ENCODE results near the gene TMEFF1.

TMEFF1 gene

DNA sequence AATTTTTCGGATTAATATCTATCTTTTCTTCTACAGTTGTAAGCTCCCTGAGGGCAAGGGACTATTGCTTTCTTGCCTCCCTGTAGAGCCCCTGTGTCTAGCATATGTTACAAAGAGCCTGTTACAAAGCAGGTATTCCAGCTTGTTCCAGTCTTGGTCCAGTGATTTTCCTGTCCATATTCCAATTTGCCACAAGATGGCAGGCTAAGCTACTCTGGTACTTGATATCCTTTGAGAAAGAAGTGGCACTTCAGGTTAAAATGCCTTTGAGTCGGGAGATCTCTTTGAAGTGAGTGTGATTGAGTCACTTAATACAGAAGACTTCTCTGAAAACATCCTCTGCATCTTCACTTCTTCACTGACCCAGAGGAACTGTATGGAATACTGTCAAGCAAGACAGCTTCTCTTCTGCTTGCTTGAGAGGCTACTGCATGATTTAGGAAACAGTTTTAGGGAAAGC is 129.4 kb downstream of the TMEFF1 start:
- CTCF ChIA-PET, result interaction anchor here (0.6 to 1.9 kb wide), 11 partner anchors 8 to 1111 kb away, joined by 3 to 19 read pairs (median 4); no protein-coding TSS in a partner anchor
- peak; percentile 56 for DNase-seq (ENCODE audit: extremely low spot score)
- POLR2A ChIA-PET, result no interaction called here
- TF ChIP-seq BHLHE40 (IDR thresholded peaks at IDR 0.05; ENCODE audit: borderline replicate concordance) (no peak), FOXK2 (IDR thresholded peaks at IDR 0.05) (no peak), ZNF384 (IDR thresholded peaks at IDR 0.05) (no peak), LEF1 (IDR thresholded peaks at IDR 0.05; ENCODE audit: borderline replicate concordance) (no peak), FOXA1 (IDR thresholded peaks at IDR 0.05) (no peak), SP1 (IDR thresholded peaks at IDR 0.05) (no peak), FOXM1 (IDR thresholded peaks at IDR 0.05; ENCODE audit: borderline replicate concordance) (no peak), ELF4 (IDR thresholded peaks at IDR 0.05) (no peak), L3MBTL2 (conservative IDR thresholded peaks at IDR 0.05) (no peak), CTBP1 (IDR thresholded peaks at IDR 0.05; ENCODE audit: borderline replicate concordance) (no peak), HDGF (IDR thresholded peaks at IDR 0.05; ENCODE audit: borderline replicate concordance) (no peak), ARNT (IDR thresholded peaks at IDR 0.05) (no peak), SUZ12 (IDR thresholded peaks at IDR 0.05) (no peak), NFRKB (IDR thresholded peaks at IDR 0.05) (no peak), TARDBP (IDR thresholded peaks at IDR 0.05) (no peak)
- TF ChIP-seq, protein P1, sequence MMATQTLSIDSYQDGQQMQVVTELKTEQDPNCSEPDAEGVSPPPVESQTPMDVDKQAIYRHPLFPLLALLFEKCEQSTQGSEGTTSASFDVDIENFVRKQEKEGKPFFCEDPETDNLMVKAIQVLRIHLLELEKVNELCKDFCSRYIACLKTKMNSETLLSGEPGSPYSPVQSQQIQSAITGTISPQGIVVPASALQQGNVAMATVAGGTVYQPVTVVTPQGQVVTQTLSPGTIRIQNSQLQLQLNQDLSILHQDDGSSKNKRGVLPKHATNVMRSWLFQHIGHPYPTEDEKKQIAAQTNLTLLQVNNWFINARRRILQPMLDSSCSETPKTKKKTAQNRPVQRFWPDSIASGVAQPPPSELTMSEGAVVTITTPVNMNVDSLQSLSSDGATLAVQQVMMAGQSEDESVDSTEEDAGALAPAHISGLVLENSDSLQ (IDR thresholded peaks at IDR 0.05), result no peak

GRCh38 chr9:100605405-100605804 is 132.5 kb downstream of the TMEFF1 start:
- ChIA-PET CTCF (no interaction called here), POLR2A (no interaction called here)

GRCh38 chr9:100619194-100619593 is 146.2 kb downstream of the TMEFF1 start:
- DNase-seq (ENCODE audit: extremely low spot score), result no peak
- ChIA-PET CTCF (no interaction called here), POLR2A (no interaction called here)
- TF ChIP-seq FOXA1 (IDR thresholded peaks at IDR 0.05), result no peak
- no peak for TF ChIP-seq FOXM1 (IDR thresholded peaks at IDR 0.05; ENCODE audit: borderline replicate concordance)
- TF ChIP-seq LEF1 (IDR thresholded peaks at IDR 0.05; ENCODE audit: borderline replicate concordance), result no peak
- TF ChIP-seq ELF4 (IDR thresholded peaks at IDR 0.05), result no peak
- TF ChIP-seq TARDBP (IDR thresholded peaks at IDR 0.05), result no peak
- no peak for TF ChIP-seq ARNT (IDR thresholded peaks at IDR 0.05)
- no peak for TF ChIP-seq NFRKB (IDR thresholded peaks at IDR 0.05)

More at GRCh38 chr9:100605405-100605804, 132.5 kb downstream of the TMEFF1 start:
- TF ChIP-seq ARNT (IDR thresholded peaks at IDR 0.05), result no peak
- no peak for TF ChIP-seq CTBP1 (IDR thresholded peaks at IDR 0.05; ENCODE audit: borderline replicate concordance)
- no peak for TF ChIP-seq SUZ12 (IDR thresholded peaks at IDR 0.05)
- TF ChIP-seq ZNF384 (IDR thresholded peaks at IDR 0.05), result no peak
- TF ChIP-seq FOXK2 (IDR thresholded peaks at IDR 0.05), result no peak
- TF ChIP-seq BHLHE40 (IDR thresholded peaks at IDR 0.05; ENCODE audit: borderline replicate concordance), result no peak
- TF ChIP-seq SP1 (IDR thresholded peaks at IDR 0.05), result no peak
- no peak for TF ChIP-seq HDGF (IDR thresholded peaks at IDR 0.05; ENCODE audit: borderline replicate concordance)
- TF ChIP-seq ELF4 (IDR thresholded peaks at IDR 0.05), result no peak
- TF ChIP-seq L3MBTL2 (conservative IDR thresholded peaks at IDR 0.05), result no peak
- no peak for TF ChIP-seq FOXM1 (IDR thresholded peaks at IDR 0.05; ENCODE audit: borderline replicate concordance)
- TF ChIP-seq TARDBP (IDR thresholded peaks at IDR 0.05), result no peak
- no peak for TF ChIP-seq NFRKB (IDR thresholded peaks at IDR 0.05)
- TF ChIP-seq FOXA1 (IDR thresholded peaks at IDR 0.05), result no peak
- DNase-seq (ENCODE audit: extremely low spot score), result no peak

- no peak for DNase-seq (ENCODE audit: extremely low spot score)
- ChIA-PET POLR2A (no interaction called here), CTCF (interaction anchor here (1.6 kb wide), 1 partner anchor 17 kb away, joined by 6 read pairs; no protein-coding TSS in a partner anchor)
- TF ChIP-seq ARNT (IDR thresholded peaks at IDR 0.05) (no peak), FOXK2 (IDR thresholded peaks at IDR 0.05) (no peak), CTBP1 (IDR thresholded peaks at IDR 0.05; ENCODE audit: borderline replicate concordance) (no peak), HDGF (IDR thresholded peaks at IDR 0.05; ENCODE audit: borderline replicate concordance) (no peak), FOXM1 (IDR thresholded peaks at IDR 0.05; ENCODE audit: borderline replicate concordance) (no peak), LEF1 (IDR thresholded peaks at IDR 0.05; ENCODE audit: borderline replicate concordance) (no peak), BHLHE40 (IDR thresholded peaks at IDR 0.05; ENCODE audit: borderline replicate concordance) (no peak)
Measured at GRCh38 chr9:100619665-100620064, 146.7 kb downstream of the TMEFF1 start.

GRCh38 chr9:100623969-100624368 is 151.0 kb downstream of the TMEFF1 start:
- no peak for DNase-seq (ENCODE audit: extremely low spot score)
- POLR2A ChIA-PET, result no interaction called here
- CTCF ChIA-PET, result no interaction called here
- TF ChIP-seq FOXK2 (IDR thresholded peaks at IDR 0.05) (no peak), SP1 (IDR thresholded peaks at IDR 0.05) (no peak), SUZ12 (IDR thresholded peaks at IDR 0.05) (no peak), FOXM1 (IDR thresholded peaks at IDR 0.05; ENCODE audit: borderline replicate concordance) (no peak), ELF4 (IDR thresholded peaks at IDR 0.05) (no peak), ZNF384 (IDR thresholded peaks at IDR 0.05) (no peak), TARDBP (IDR thresholded peaks at IDR 0.05) (no peak), FOXA1 (IDR thresholded peaks at IDR 0.05) (no peak), ARNT (IDR thresholded peaks at IDR 0.05) (no peak), HDGF (IDR thresholded peaks at IDR 0.05; ENCODE audit: borderline replicate concordance) (no peak), L3MBTL2 (conservative IDR thresholded peaks at IDR 0.05) (no peak), CTBP1 (IDR thresholded peaks at IDR 0.05; ENCODE audit: borderline replicate concordance) (no peak), BHLHE40 (IDR thresholded peaks at IDR 0.05; ENCODE audit: borderline replicate concordance) (no peak), LEF1 (IDR thresholded peaks at IDR 0.05; ENCODE audit: borderline replicate concordance) (no peak), NFRKB (IDR thresholded peaks at IDR 0.05) (no peak)
- TF ChIP-seq, protein P1 (IDR thresholded peaks at IDR 0.05), result no peak

- CTCF ChIA-PET, result no interaction called here
- POLR2A ChIA-PET, result no interaction called here
- no peak for DNase-seq (ENCODE audit: extremely low spot score)
- TF ChIP-seq FOXA1 (IDR thresholded peaks at IDR 0.05) (no peak), L3MBTL2 (conservative IDR thresholded peaks at IDR 0.05) (no peak), CTBP1 (IDR thresholded peaks at IDR 0.05; ENCODE audit: borderline replicate concordance) (no peak), SUZ12 (IDR thresholded peaks at IDR 0.05) (no peak), NFRKB (IDR thresholded peaks at IDR 0.05) (no peak), TARDBP (IDR thresholded peaks at IDR 0.05) (no peak), FOXM1 (IDR thresholded peaks at IDR 0.05; ENCODE audit: borderline replicate concordance) (no peak), FOXK2 (IDR thresholded peaks at IDR 0.05) (no peak), HDGF (IDR thresholded peaks at IDR 0.05; ENCODE audit: borderline replicate concordance) (no peak), ELF4 (IDR thresholded peaks at IDR 0.05) (no peak), SP1 (IDR thresholded peaks at IDR 0.05) (no peak), BHLHE40 (IDR thresholded peaks at IDR 0.05; ENCODE audit: borderline replicate concordance) (no peak), LEF1 (IDR thresholded peaks at IDR 0.05; ENCODE audit: borderline replicate concordance) (no peak), ARNT (IDR thresholded peaks at IDR 0.05) (no peak), ZNF384 (IDR thresholded peaks at IDR 0.05) (no peak)
- TF ChIP-seq, protein P1 (IDR thresholded peaks at IDR 0.05), result no peak
Measured at GRCh38 chr9:100626949-100627348, 154.0 kb downstream of the TMEFF1 start.

Measured in HEK293T (cell line).